OCI-LY7 (cell line): Measurements from ENCODE around the gene WDR54. TPM values are rescaled to one million over a fixed set of nuclear protein-coding genes. Genes with fewer than 3 reads are reported as not detected.

Experiments used
- BruUV-seq: library from RNA; stranded (reverse); fragments of 400-500 nt; replicated peaks from 2 replicates; lab custom pipeline; 2021; lab: Mats Ljungman, UMichigan
- CTCF ChIA-PET: fragments of 300-600 bp; sonication (Branson Sonifier 250); formaldehyde crosslinking; loops from one replicate; lab custom pipeline; 2022; ENCODE audit warnings: antibody characterized with exemption; ENCODE audit not compliant: unreplicated experiment; lab: Charles Lee
- POLR2A ChIA-PET: fragments of 300-600 bp; sonication (Branson Sonifier 250); formaldehyde crosslinking; loops from one replicate; lab custom pipeline; 2022; ENCODE audit warnings: antibody characterized with exemption; lab: Charles Lee
- DNase-seq: peaks from one replicate; pipeline ENCODE4 v3.0.0-alpha.2; 2015; ENCODE audit warnings: low spot score
- H2AFZ ChIP-seq: fragments of 200-600 bp; sonication (generic), shearing (Covaris generic); 2 replicates; pipeline ENCODE4 v1.6.1; 2014; ENCODE audit warnings: mild to moderate bottlenecking, antibody characterized with exemption, low read length, moderate library complexity
- H3K27ac ChIP-seq: fragments of 200-600 bp; sonication (generic); 2 replicates; pipeline ENCODE4 v1.5.1; 2014; ENCODE audit warnings: mixed run types, low read depth, mild to moderate bottlenecking, moderate library complexity, low read length, inconsistent platforms; ENCODE audit not compliant: poor library complexity, severe bottlenecking
- H3K36me3 ChIP-seq: fragments of 200-600 bp; sonication (generic); 2 replicates; pipeline ENCODE4 v1.6.1; 2014; ENCODE audit warnings: mild to moderate bottlenecking, antibody characterized with exemption, low read length, moderate library complexity, mixed read lengths; ENCODE audit not compliant: insufficient read depth
- H3K4me1 ChIP-seq: fragments of 200-600 bp; sonication (generic); 2 replicates; pipeline ENCODE4 v1.5.1; 2014; ENCODE audit warnings: mild to moderate bottlenecking, low read length; ENCODE audit not compliant: insufficient read depth, poor library complexity, severe bottlenecking
- H3K4me2 ChIP-seq: fragments of 200-600 bp; sonication (generic); 2 replicates; pipeline ENCODE4 v1.6.1; 2014; ENCODE audit warnings: mild to moderate bottlenecking, low read length
- H3K4me3 ChIP-seq: fragments of 200-600 bp; sonication (generic); 2 replicates; pipeline ENCODE4 v1.5.1; 2014; ENCODE audit warnings: mild to moderate bottlenecking, low read depth, low read length; ENCODE audit not compliant: poor library complexity, severe bottlenecking
- H3K79me2 ChIP-seq: fragments of 200-600 bp; sonication (generic); 2 replicates; pipeline ENCODE4 v1.6.1; 2016; ENCODE audit warnings: low read depth, mild to moderate bottlenecking, low read length, moderate library complexity, mixed read lengths; ENCODE audit not compliant: insufficient read depth
- H3K9me2 ChIP-seq: fragments of 200-600 bp; sonication (generic); 2 replicates; pipeline ENCODE4 v1.6.1; 2016; ENCODE audit warnings: mild to moderate bottlenecking, low read length, mixed read lengths; ENCODE audit not compliant: insufficient read depth
- H3K9me3 ChIP-seq: fragments of 200-600 bp; sonication (generic); 2 replicates; pipeline ENCODE4 v1.6.1; 2014; ENCODE audit warnings: mild to moderate bottlenecking, mixed run types, low read length, mixed read lengths
- H4K20me1 ChIP-seq: fragments of 200-600 bp; sonication (generic); 2 replicates; pipeline ENCODE4 v1.6.1; 2014; ENCODE audit warnings: mild to moderate bottlenecking, antibody characterized with exemption, low read length, moderate library complexity, mixed read lengths; ENCODE audit not compliant: insufficient read depth
- CTCF ChIP-seq: fragments of 200-600 bp; sonication (generic); conservative IDR thresholded peaks from 2 replicates; pipeline ENCODE4 v1.5.1; 2014; ENCODE audit warnings: mild to moderate bottlenecking, antibody characterized with exemption, low read length, moderate library complexity, mixed read lengths
- EZH2phosphoT487 ChIP-seq: fragments of 200-600 bp; sonication (generic); IDR thresholded peaks from 2 replicates; pipeline ENCODE4 v1.6.1; 2018; ENCODE audit warnings: low read depth, borderline replicate concordance, mild to moderate bottlenecking, mixed run types, antibody characterized with exemption, low read length, moderate library complexity, mixed read lengths
- intact Hi-C: fragments of 100-400 bp; cut with micrococcal nuclease; formaldehyde crosslinking; loops from one replicate; pipeline ENCODE4 v1.10.0; 2022; ENCODE audit not compliant: unreplicated experiment
- total RNA-seq, 2 experiments: library from RNA; depleted of rRNA in 1 of 2; stranded (reverse); fragments of >200 nt in 1 of 2; shearing (Covaris generic) in 1 of 2; gene quantifications; 2 replicates each; pipeline ENCODE4 v1.2.3, GENCODE V29; 2014 to 2022

The WDR54 gene
- total RNA-seq, 2 experiments from 2014 or later, result 64.7 to 89.5 TPM

- peak overlapping the region; percentile 38 for H3K4me2 ChIP-seq
- no TSS peak for BruUV-seq
Observed at GRCh38 chr2:74413001-74413698, 8.4 kb upstream of the WDR54 start.

GRCh38 chr2:74414441-74414840 is 7.1 kb upstream of the WDR54 start:
- Histone ChIP-seq H3K9me3 (no peaks in the 10 kb centered on the region), H3K27ac (no peak overlapping the region), H3K4me1 (peaks cover 34% of the 10 kb centered on the region), H3K4me3 (no peak overlapping the region), H3K36me3 (no peaks in the 10 kb centered on the region), H3K9me2 (no peaks in the 10 kb centered on the region), H4K20me1 (no peaks in the 10 kb centered on the region), H2AFZ (peak overlapping the region; percentile 57; the same call in 1 of the 2 replicates), H3K4me2 (peak overlapping the region; percentile 38; the same call in 1 of the 2 replicates), H3K79me2 (no peaks in the 10 kb centered on the region)
- no peak for DNase-seq
- TF ChIP-seq CTCF (no peak), EZH2phosphoT487 (no peak)
- CTCF ChIA-PET, result no interaction called here
- intact Hi-C loops, result no loop called here
- POLR2A ChIA-PET, result interaction anchor here (0.8 to 1.6 kb wide), 2 partner anchors 24 to 37 kb away, joined by 3 to 4 read pairs; no protein-coding TSS in a partner anchor
- BruUV-seq, result no TSS peak

More at GRCh38 chr2:74413001-74413698, 8.4 kb upstream of the WDR54 start:
- H3K27ac ChIP-seq, result no peak overlapping the region
- H3K4me3 ChIP-seq, result no peak overlapping the region
- TF ChIP-seq CTCF, result no peak
- TF ChIP-seq EZH2phosphoT487, result no peak
- no peaks in the 10 kb centered on the region for H3K9me3 ChIP-seq
- no peak for DNase-seq
- peak overlapping the region; percentile 57; the same call in 1 of the 2 replicates for H2AFZ ChIP-seq
- H3K79me2 ChIP-seq, result no peaks in the 10 kb centered on the region
- no peaks in the 10 kb centered on the region for H4K20me1 ChIP-seq
- POLR2A ChIA-PET, result interaction anchor here (0.8 to 1.6 kb wide), 4 partner anchors 12 to 58 kb away, joined by 3 to 5 read pairs (median 4); no protein-coding TSS in a partner anchor
- H3K4me1 ChIP-seq, result peaks cover 27% of the 10 kb centered on the region
- intact Hi-C loops, result no loop called here
- CTCF ChIA-PET, result no interaction called here
- H3K36me3 ChIP-seq, result no peaks in the 10 kb centered on the region
- no peaks in the 10 kb centered on the region for H3K9me2 ChIP-seq
